ENCODE data around the gene ERMP1. TPM values are rescaled to one million over a fixed set of nuclear protein-coding genes. Genes with fewer than 3 reads are reported as not detected.
A peak's percentile ranks its signal among the peaks of the same experiment; 100 is the strongest.
"Not testable (repeated sequence)": the region's sequence is repeated elsewhere in the genome, so short reads cannot be mapped to it uniquely, and the experiment has no call there.

ERMP1 gene
- 9.4 and 10.2 TPM in 2 replicates for total RNA-seq

DNA sequence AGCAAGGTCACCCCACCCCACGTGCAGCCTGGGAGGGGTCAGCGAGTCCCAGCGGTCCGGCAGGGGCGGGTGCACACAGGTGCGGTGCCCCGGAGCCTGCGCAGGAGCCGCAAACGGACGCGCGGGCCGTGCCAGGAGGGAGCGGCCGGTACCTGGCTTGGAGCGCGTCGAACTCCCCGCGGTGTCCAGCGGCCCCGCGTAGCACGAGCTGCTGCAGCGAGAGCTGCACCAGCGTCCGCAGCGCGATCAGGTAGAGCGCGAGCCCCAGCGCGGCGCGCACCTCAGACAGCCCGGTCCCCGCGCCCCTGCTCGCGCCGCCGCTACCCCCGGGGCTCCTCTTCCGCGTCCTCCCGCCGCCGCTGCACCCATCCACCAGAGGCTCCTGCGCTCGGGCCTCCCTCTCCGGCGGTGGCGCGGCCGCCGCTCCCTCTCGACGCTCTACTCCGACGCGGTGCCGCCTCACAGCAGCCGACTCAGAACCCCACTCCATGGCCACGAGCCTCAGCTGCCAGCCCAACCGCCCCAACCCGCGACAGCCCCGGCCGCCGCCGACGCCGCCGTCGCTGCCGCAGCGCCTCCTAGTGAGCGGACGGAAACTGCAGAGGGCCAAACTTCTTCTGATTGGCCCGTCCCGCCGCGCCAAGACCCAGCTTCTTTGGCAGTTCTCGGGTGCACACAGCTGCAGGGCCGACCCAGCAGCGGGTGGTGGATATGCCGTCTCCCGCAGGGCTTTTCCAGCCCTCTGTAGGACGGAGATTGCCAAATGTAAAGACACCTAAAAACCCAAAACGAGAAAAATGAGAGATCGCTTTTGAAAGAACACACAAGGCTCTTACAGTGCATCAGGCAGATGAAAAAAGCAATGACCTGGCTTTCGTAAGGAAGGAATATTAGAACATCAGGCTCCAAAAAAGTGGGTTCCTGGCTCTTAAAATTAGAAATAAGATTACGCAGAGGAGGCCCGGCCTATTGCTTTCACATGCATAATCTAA is at the start of gene ERMP1:
ERMP1 (minus strand) TSS at position 580 of the 992 bp plus-strand sequence; CDS start at position 490, 90 bp downstream.
- H3K36me3 ChIP-seq (ENCODE audit: control insufficient read depth, insufficient read depth, low read length): no peaks in the 10 kb centered on the region
- H3K4me3 ChIP-seq (ENCODE audit: low read depth, low read length): peak within 1 kb of the TSS; percentile 88
- DNase-seq (ENCODE audit: low read depth): no peak
- H3K27me3 ChIP-seq (ENCODE audit: control insufficient read depth, insufficient read depth, low read length): no peaks in the 10 kb centered on the region
- TF ChIP-seq, protein P1, sequence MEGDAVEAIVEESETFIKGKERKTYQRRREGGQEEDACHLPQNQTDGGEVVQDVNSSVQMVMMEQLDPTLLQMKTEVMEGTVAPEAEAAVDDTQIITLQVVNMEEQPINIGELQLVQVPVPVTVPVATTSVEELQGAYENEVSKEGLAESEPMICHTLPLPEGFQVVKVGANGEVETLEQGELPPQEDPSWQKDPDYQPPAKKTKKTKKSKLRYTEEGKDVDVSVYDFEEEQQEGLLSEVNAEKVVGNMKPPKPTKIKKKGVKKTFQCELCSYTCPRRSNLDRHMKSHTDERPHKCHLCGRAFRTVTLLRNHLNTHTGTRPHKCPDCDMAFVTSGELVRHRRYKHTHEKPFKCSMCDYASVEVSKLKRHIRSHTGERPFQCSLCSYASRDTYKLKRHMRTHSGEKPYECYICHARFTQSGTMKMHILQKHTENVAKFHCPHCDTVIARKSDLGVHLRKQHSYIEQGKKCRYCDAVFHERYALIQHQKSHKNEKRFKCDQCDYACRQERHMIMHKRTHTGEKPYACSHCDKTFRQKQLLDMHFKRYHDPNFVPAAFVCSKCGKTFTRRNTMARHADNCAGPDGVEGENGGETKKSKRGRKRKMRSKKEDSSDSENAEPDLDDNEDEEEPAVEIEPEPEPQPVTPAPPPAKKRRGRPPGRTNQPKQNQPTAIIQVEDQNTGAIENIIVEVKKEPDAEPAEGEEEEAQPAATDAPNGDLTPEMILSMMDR (IDR thresholded peaks at IDR 0.05; ENCODE audit: insufficient read depth, low read length, poor library complexity, severe bottlenecking): peak; percentile 61

DNA sequence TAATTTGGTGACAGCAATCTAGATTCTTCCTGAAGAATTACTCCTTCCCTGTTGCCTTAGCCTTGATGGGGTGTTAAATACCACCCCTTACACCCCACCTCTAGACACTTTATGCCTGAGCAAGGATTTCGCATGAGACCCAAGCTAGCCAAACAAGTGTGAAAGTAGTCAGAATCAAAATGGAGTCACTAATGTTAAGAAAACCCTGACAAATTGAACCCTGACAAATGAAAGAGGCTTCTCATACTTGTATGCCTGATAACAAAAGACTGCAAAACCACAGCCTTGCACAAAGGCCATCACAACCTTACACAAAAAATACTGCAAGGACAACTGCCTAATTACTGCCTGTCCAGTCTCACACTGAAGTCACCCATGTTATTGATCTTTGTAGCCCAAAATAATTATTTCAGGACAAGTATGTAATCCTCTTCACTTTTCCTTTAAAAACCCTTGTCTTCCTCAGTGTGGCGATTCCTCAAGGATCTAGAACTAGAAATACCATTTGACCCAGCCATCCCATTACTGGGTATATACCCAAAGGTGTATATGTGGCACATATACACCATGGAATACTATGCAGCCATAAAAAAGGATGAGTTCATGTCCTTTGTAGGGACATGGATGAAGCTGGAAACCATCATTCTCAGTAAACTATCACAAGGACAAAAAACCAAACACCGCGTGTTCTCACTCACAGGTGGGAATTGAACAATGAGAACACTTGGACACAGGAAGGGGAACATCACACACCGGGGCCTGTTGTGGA is 49.5 kb upstream of the ERMP1 start:
- not testable (repeated sequence) for H3K4me3 ChIP-seq (ENCODE audit: low read depth, low read length); H3K36me3 ChIP-seq (ENCODE audit: control insufficient read depth, insufficient read depth, low read length); DNase-seq (ENCODE audit: low read depth); H3K27me3 ChIP-seq (ENCODE audit: control insufficient read depth, insufficient read depth, low read length)

DNA sequence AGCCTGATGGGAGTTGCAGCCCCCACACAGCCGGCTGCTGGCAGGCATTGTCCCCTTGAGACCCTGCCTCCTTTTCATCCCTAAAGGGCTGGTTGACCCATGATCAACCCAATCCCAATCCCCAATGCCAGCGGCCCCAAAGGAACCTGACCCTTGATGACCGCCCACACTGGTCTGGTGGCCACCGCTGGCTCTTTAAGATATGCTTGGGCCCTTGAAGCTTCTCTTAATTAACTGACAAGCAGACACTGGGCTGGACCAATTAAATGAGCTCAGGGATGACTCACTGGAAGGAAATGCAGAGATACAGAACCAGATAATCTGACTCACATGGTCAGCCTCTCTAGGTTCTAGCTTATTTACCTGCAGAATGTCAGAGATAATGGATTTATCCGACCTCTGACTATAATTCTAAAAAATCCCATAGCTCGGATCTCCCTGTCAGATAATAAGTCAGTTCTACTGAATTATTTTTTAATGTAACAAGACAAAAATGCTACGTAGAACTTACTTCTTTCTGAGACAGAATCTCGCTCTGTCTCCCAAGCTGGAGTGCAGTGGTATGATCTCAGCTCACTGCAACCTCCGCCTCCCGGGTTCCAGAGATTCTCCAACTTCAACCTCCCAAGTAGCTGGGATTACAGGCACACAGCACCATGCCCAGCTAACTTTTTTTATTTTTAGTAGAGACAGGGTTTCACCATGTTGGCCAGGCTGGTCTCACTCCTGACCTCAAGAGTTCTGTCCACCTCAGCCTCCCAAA is 46.7 kb upstream of the ERMP1 start:
- no peak overlapping the region for H3K4me3 ChIP-seq (ENCODE audit: low read depth, low read length)

GRCh38 chr9:5876711-5877110 is 43.8 kb upstream of the ERMP1 start:
- Histone ChIP-seq H3K27me3 (ENCODE audit: control insufficient read depth, insufficient read depth, low read length) (no peaks in the 10 kb centered on the region), H3K4me3 (ENCODE audit: low read depth, low read length) (no peak overlapping the region), H3K36me3 (ENCODE audit: control insufficient read depth, insufficient read depth, low read length) (no peaks in the 10 kb centered on the region)
- TF ChIP-seq, protein P1 (IDR thresholded peaks at IDR 0.05; ENCODE audit: insufficient read depth, low read length, poor library complexity, severe bottlenecking): no peak
- no peak for DNase-seq (ENCODE audit: low read depth)

More for the DNA sequence above, 46.7 kb upstream of the ERMP1 start:
- Histone ChIP-seq H3K36me3 (ENCODE audit: control insufficient read depth, insufficient read depth, low read length) (no peaks in the 10 kb centered on the region), H3K27me3 (ENCODE audit: control insufficient read depth, insufficient read depth, low read length) (no peaks in the 10 kb centered on the region)
- TF ChIP-seq, protein P1 (IDR thresholded peaks at IDR 0.05; ENCODE audit: insufficient read depth, low read length, poor library complexity, severe bottlenecking): no peak
- peak; percentile 63 for DNase-seq (ENCODE audit: low read depth)

GRCh38 chr9:5876026-5876425 is 43.1 kb upstream of the ERMP1 start:
- TF ChIP-seq, protein P1 (IDR thresholded peaks at IDR 0.05; ENCODE audit: insufficient read depth, low read length, poor library complexity, severe bottlenecking): no peak
- no peak for DNase-seq (ENCODE audit: low read depth)
- Histone ChIP-seq H3K4me3 (ENCODE audit: low read depth, low read length) (no peak overlapping the region), H3K36me3 (ENCODE audit: control insufficient read depth, insufficient read depth, low read length) (no peaks in the 10 kb centered on the region), H3K27me3 (ENCODE audit: control insufficient read depth, insufficient read depth, low read length) (no peaks in the 10 kb centered on the region)

Data from kidney epithelial cell (primary cell).